ENCODE measurements around the gene CAPN14. TPM values are rescaled to one million over a fixed set of nuclear protein-coding genes. Genes with fewer than 3 reads are reported as not detected.

CAPN14 gene
- total RNA-seq, 1 experiment from 2014 or later, result 0.11 TPM

- DNase-seq (ENCODE audit: low read depth), result no peak
Observed at GRCh38 chr2:31241625-31242270, 24.4 kb upstream of the CAPN14 start.

- DNase-seq (ENCODE audit: low read depth), result no peak
Observed at GRCh38 chr2:31240381-31241365, 23.4 kb upstream of the CAPN14 start.

- peak; percentile 46 for DNase-seq (ENCODE audit: low read depth)
Observed at GRCh38 chr2:31239593-31240177, 22.4 kb upstream of the CAPN14 start.

GRCh38 chr2:31238906-31239592, 21.7 kb upstream of the CAPN14 start:
- DNase-seq (ENCODE audit: low read depth), result no peak

GRCh38 chr2:31238126-31238905, 21.0 kb upstream of the CAPN14 start:
- no peak for DNase-seq (ENCODE audit: low read depth)

GRCh38 chr2:31237348-31238017, 20.2 kb upstream of the CAPN14 start:
- DNase-seq (ENCODE audit: low read depth), result no peak

GRCh38 chr2:31236433-31237205, 19.3 kb upstream of the CAPN14 start:
- DNase-seq (ENCODE audit: low read depth), result no peak

GRCh38 chr2:31235504-31235902, 18.2 kb upstream of the CAPN14 start:
- peak; percentile 60 for DNase-seq (ENCODE audit: low read depth)

- no peak for DNase-seq (ENCODE audit: low read depth)
Observed at GRCh38 chr2:31234683-31235503, 17.6 kb upstream of the CAPN14 start.

- peak; percentile 97 for DNase-seq (ENCODE audit: low read depth)
Observed at GRCh38 chr2:31233741-31234682, 16.7 kb upstream of the CAPN14 start, which contains the start of gene EHD3. EHD3 (plus strand) TSS chr2:31234152; CDS start chr2:31234622, 470 bp downstream.

- DNase-seq (ENCODE audit: low read depth), result no peak
Observed at GRCh38 chr2:31233231-31233630, 15.9 kb upstream of the CAPN14 start.

GRCh38 chr2:31232586-31232985, 15.3 kb upstream of the CAPN14 start:
- no peak for DNase-seq (ENCODE audit: low read depth)

- no peak for DNase-seq (ENCODE audit: low read depth)
Observed at GRCh38 chr2:31231571-31232302, 14.4 kb upstream of the CAPN14 start.

- no peak for DNase-seq (ENCODE audit: low read depth)
Observed at GRCh38 chr2:31230751-31231150, 13.4 kb upstream of the CAPN14 start.

- DNase-seq (ENCODE audit: low read depth), result no peak
Observed at GRCh38 chr2:31228717-31229116, 11.4 kb upstream of the CAPN14 start.

- DNase-seq (ENCODE audit: low read depth), result no peak
Observed at GRCh38 chr2:31227711-31228125, 10.4 kb upstream of the CAPN14 start.

- DNase-seq (ENCODE audit: low read depth), result no peak
Observed at GRCh38 chr2:31227110-31227509, 9.8 kb upstream of the CAPN14 start.
